ENCODE results near the gene TPCN2. TPM values are rescaled to one million over a fixed set of nuclear protein-coding genes. Genes with fewer than 3 reads are reported as not detected.
"Not testable (repeated sequence)": the region's sequence is repeated elsewhere in the genome, so short reads cannot be mapped to it uniquely, and the experiment has no call there.

The TPCN2 gene
- 10 to 100 TPM; 14.9 to 18.3 (median 18.2) TPM for total RNA-seq
- 10.6 TPM for total RNA-seq (2013)

DNA sequence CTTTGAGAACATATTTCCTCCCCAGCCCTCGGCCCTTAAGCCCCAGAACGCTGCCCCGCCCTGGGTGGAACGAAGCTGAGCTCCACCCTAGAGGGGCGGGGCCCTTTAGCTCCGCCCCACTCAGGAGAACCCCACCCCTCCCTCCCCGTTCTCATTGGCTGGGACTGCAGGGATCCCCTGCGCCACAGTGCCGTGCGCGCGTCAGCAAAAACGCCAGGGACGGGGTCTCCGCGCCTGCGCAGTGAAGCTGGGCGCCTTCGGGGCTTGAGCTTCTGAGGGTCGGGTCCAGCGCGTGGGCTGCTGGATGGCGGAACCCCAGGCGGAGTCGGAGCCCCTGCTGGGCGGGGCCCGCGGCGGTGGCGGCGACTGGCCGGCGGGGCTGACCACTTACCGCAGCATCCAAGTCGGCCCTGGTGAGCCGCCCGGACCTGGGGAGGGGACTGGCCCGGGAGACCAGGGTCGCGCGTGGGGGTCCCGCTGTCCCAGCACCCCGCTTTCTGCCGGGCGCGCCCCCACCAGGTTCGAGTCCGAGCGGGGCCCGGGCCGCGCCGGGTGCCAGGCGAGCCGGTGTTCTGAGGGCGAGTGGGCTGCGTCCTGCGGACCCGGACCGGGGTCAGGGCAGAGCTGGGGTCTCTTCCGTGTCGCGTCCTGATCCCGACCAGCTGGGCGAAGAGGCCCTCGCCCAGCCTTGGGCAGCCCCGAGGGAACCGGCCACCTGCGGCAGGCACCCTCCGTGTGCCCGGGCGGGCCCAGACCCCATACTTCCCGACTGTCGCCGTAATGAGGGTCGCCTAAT, at the start of gene TPCN2:
Gene TPCN2 (plus strand): TSS at position 239 of the 796 bp plus-strand sequence. CDS start 66 bp downstream, at position 305.
- Histone ChIP-seq H3K27me3 (ENCODE audit: control insufficient read depth, insufficient read depth, low read length) (no peaks in the 10 kb centered on the region), H3K36me3 (ENCODE audit: control insufficient read depth, insufficient read depth, low read length) (no peaks in the 10 kb centered on the region), H3K4me1 (ENCODE audit: control insufficient read depth, insufficient read depth, low read length) (peaks cover 53% of the 10 kb centered on the region), H3K9me3 (ENCODE audit: control insufficient read depth, insufficient read depth, low read length) (no peaks in the 10 kb centered on the region), H3K4me3 (ENCODE audit: low read length) (peak within 1 kb of the TSS; percentile 58), H3K27ac (ENCODE audit: low read length) (peak within 1 kb of the TSS; percentile 59)
- intact Hi-C loops (cut with micrococcal nuclease) = loop anchor here (2.0 kb wide), 1 partner anchor 50 kb away; no protein-coding TSS in a partner anchor
- Mint-ChIP-seq H3K27me3 (ENCODE audit: low read depth in 2 of 2) (peaks cover 2 to 29% of the 10 kb centered on the region in 2 donors), H3K9me3 (no peaks in the 10 kb centered on the region), H3K4me1 (peaks cover 13 to 20% of the 10 kb centered on the region in 2 donors), H3K27ac (peak within 1 kb of the TSS; percentile 77 to 83), H3K36me3 (no peaks in the 10 kb centered on the region), H3K4me3 (peak within 1 kb of the TSS; percentile 81)
- under 1% methylated on average over 76 of the region's 76 CpGs for WGBS (ENCODE audit: insufficient coverage)
- TF ChIP-seq, protein P1, sequence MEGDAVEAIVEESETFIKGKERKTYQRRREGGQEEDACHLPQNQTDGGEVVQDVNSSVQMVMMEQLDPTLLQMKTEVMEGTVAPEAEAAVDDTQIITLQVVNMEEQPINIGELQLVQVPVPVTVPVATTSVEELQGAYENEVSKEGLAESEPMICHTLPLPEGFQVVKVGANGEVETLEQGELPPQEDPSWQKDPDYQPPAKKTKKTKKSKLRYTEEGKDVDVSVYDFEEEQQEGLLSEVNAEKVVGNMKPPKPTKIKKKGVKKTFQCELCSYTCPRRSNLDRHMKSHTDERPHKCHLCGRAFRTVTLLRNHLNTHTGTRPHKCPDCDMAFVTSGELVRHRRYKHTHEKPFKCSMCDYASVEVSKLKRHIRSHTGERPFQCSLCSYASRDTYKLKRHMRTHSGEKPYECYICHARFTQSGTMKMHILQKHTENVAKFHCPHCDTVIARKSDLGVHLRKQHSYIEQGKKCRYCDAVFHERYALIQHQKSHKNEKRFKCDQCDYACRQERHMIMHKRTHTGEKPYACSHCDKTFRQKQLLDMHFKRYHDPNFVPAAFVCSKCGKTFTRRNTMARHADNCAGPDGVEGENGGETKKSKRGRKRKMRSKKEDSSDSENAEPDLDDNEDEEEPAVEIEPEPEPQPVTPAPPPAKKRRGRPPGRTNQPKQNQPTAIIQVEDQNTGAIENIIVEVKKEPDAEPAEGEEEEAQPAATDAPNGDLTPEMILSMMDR (IDR thresholded peaks at IDR 0.05) = no peak
- DNase-seq (peak; percentile 82 to 98), ATAC-seq (peak; percentile 96 to 98 (median 98))

DNA sequence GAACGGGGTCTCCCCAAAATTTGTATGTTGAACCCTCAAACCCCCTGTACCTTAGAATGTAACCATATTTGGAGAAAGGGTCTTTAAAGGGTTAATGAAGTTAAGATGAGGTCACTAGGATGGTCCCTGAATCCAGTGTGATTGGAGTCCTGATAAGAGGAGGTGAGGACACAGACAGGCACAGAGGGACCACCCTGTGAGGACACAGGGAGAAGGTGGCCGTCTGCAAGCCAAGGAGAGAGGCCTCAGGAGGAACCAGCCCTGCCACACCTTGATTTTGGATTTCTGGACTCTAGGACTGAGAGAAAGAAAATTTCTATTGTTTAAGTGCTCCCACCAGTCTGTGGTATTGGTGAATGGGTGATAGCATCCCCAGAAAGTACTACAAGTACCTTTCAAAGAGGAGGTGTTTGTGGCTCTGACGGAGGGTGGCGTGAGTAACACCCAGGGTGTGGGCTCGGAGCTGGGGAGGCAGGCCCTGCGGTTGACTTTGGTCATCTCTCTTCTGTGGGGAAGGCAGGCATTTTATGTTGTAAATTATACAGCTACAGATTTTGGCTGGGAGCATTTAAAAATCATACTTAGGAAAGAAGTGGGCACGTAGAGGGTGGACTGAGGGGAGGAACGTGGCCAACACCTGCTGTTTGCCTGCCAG, 49.5 kb upstream of the TPCN2 start:
- ATAC-seq = peak; percentile 78 to 97 (median 93)

DNA sequence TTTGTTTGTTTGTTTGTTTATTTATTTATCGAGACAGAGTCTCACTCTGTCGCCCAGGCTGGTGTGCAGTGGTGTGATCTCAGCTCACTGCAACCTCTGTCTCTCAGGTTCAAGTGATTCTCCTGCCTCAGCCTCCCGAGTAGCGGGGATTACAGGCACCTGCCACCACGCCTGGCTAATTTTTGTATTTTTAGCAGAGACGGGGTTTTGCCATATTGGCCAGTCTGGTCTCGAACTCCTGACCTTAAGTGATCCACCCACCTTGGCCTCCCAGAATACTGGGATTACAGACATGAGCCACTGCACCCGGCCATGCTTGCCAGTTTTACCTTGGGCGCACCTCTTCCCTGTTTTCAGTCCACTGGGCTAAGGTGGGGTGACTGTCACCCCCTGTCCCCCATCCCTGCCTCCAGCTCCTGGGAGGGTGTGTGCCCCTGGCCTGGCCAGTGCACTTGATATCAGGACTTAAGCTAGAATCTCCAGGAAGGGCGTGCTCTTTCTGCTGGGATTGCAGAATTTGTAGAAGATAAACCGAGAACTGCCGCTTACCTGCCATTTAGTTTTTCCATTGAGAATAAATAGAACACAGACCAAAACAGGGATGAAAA, 48.9 kb upstream of the TPCN2 start:
- H3K36me3 Mint-ChIP-seq; H3K36me3 ChIP-seq (ENCODE audit: control insufficient read depth, insufficient read depth, low read length); H3K9me3 ChIP-seq (ENCODE audit: control insufficient read depth, insufficient read depth, low read length); DNase-seq; H3K27me3 Mint-ChIP-seq (ENCODE audit: low read depth in 2 of 2); H3K9me3 Mint-ChIP-seq; H3K4me3 ChIP-seq (ENCODE audit: low read length); H3K27me3 ChIP-seq (ENCODE audit: control insufficient read depth, insufficient read depth, low read length): not testable (repeated sequence)
- 76% methylated on average over 12 of the region's 12 CpGs for WGBS (ENCODE audit: insufficient coverage)
- peak overlapping the region; percentile 73 to 89 for H3K27ac Mint-ChIP-seq
- peak overlapping the region; percentile 55 for H3K27ac ChIP-seq (ENCODE audit: low read length)
- H3K4me1 ChIP-seq (ENCODE audit: control insufficient read depth, insufficient read depth, low read length) = peaks cover 25% of the 10 kb centered on the region
- intact Hi-C loops (cut with micrococcal nuclease) = loop anchor here (1.0 to 10.0 kb wide), 4 partner anchors 49 to 297 kb away; partner anchors contain the start of gene TPCN2
- H3K4me1 Mint-ChIP-seq = peaks cover 20 to 29% of the 10 kb centered on the region in 2 donors
- H3K4me3 Mint-ChIP-seq = peak overlapping the region; percentile 67
- ATAC-seq = peak; percentile 12 to 51 (median 46)

More for the DNA sequence above, 49.5 kb upstream of the TPCN2 start:
- DNase-seq = peak; percentile 19 to 69
- WGBS (ENCODE audit: insufficient coverage) = 64% methylated on average over 8 of the region's 8 CpGs
- Histone ChIP-seq H3K36me3 (ENCODE audit: control insufficient read depth, insufficient read depth, low read length) (no peaks in the 10 kb centered on the region), H3K4me3 (ENCODE audit: low read length) (no peak overlapping the region), H3K27ac (ENCODE audit: low read length) (peak overlapping the region; percentile 61), H3K9me3 (ENCODE audit: control insufficient read depth, insufficient read depth, low read length) (no peaks in the 10 kb centered on the region), H3K27me3 (ENCODE audit: control insufficient read depth, insufficient read depth, low read length) (no peaks in the 10 kb centered on the region), H3K4me1 (ENCODE audit: control insufficient read depth, insufficient read depth, low read length) (peaks cover 25% of the 10 kb centered on the region)
- intact Hi-C loops (cut with micrococcal nuclease) = loop anchor here (1.0 to 2.0 kb wide), 3 partner anchors 50 to 298 kb away; partner anchors contain the start of gene TPCN2
- H3K4me3 Mint-ChIP-seq = peak overlapping the region; percentile 67
- TF ChIP-seq, protein P1 (IDR thresholded peaks at IDR 0.05) = no peak
- peaks cover 0 to 2% of the 10 kb centered on the region in 2 donors for H3K27me3 Mint-ChIP-seq (ENCODE audit: low read depth in 2 of 2)
- no peaks in the 10 kb centered on the region for H3K36me3 Mint-ChIP-seq
- peak overlapping the region; percentile 73 to 89 for H3K27ac Mint-ChIP-seq
- H3K4me1 Mint-ChIP-seq = peaks cover 20 to 29% of the 10 kb centered on the region in 2 donors
- H3K9me3 Mint-ChIP-seq = no peaks in the 10 kb centered on the region

All from natural killer cell (primary cell).